Esophagus muscularis mucosa (tissue), 4 donors: ENCODE measurements around the gene SLC25A29. TPM values are rescaled to one million over a fixed set of nuclear protein-coding genes. Genes with fewer than 3 reads are reported as not detected.

Experiments used
- DNase-seq: peaks from one replicate; pipeline ENCODE4 v3.0.0-alpha.2; 2017; ENCODE audit errors: extremely low spot score
- H3K27ac ChIP-seq, 4 donors: fragments of 200-600 bp; sonication (generic); replicated peaks in 1 of 4; 1 replicate in 3 of 4; 2 replicates in 1 of 4; pipeline ENCODE4 v1.5.1; 2016 to 2019; ENCODE audit warnings: mild to moderate bottlenecking in 1 of 4
- H3K27me3 ChIP-seq, 4 donors: fragments of 200-600 bp; sonication (generic); one replicate each; pipeline versions ENCODE4 v1.5.1 to v1.6.0; 2016 to 2019
- H3K36me3 ChIP-seq, 4 donors: fragments of 200-600 bp; sonication (generic); one replicate each; pipeline ENCODE4 v1.5.1; 2016 to 2019
- H3K4me1 ChIP-seq, 4 donors: fragments of 200-600 bp; sonication (generic); one replicate each; pipeline ENCODE4 v1.5.1; 2016 to 2019
- H3K4me3 ChIP-seq, 4 donors: fragments of 200-600 bp; sonication (generic); 1 replicate in 2 of 4; 2 replicates in 2 of 4; pipeline ENCODE4 v1.5.1; 2016 to 2019; ENCODE audit warnings: mild to moderate bottlenecking in 4 of 4, moderate library complexity in 1 of 4
- H3K9me3 ChIP-seq, 4 donors: fragments of 200-600 bp; sonication (generic); 1 replicate in 3 of 4; 2 replicates in 1 of 4; pipeline ENCODE4 v1.5.1; 2016 to 2019
- CTCF ChIP-seq, 3 experiments: fragments of 200-600 bp in 2 of 3; fragments of 450-650 bp in 1 of 3; sonication (generic) in 2 of 3; IDR thresholded peaks; one replicate each; pipeline ENCODE4 v1.5.1; 2017 to 2019; ENCODE audit warnings: antibody characterized with exemption in 3 of 3, mild to moderate bottlenecking in 2 of 3, moderate library complexity in 1 of 3
- EP300 ChIP-seq: sonication (generic); formaldehyde crosslinking; IDR thresholded peaks from one replicate; pipeline ENCODE4 v1.6.1; 2017; ENCODE audit warnings: antibody characterized with exemption
- POLR2A ChIP-seq: fragments of 450-650 bp; IDR thresholded peaks from one replicate; pipeline ENCODE4 v1.6.1; 2017; ENCODE audit warnings: antibody characterized with exemption, moderate library complexity, mild to moderate bottlenecking, low read depth
- POLR2AphosphoS5 ChIP-seq, 2 donors: sonication (generic); formaldehyde crosslinking; IDR thresholded peaks; one replicate each; pipeline ENCODE4 v1.6.1; 2017; ENCODE audit warnings: antibody characterized with exemption in 2 of 2
- WGBS: methylation state at CpG from one replicate; pipeline ENCODE4 v1.1.5; 2018; 5-methylcytosine and 5-hydroxymethylcytosine counted together
- intact Hi-C: fragments of 100-400 bp; cut with DNase I; formaldehyde crosslinking; loops from one replicate; pipeline ENCODE4 v1.15.1; 2023
- total RNA-seq, 4 donors: library from RNA; depleted of rRNA; stranded (reverse); fragments of >200 nt; gene quantifications; one replicate each; pipeline versions ENCODE4 v1.1.0 to v1.2.1, GENCODE V29; 2016

SLC25A29 gene
- total RNA-seq, 4 donors from 2014 or later = 37.4 to 63.0 (median 49.2) TPM

GRCh38 chr14:100256339-100256895 lies 49.8 kb downstream of the SLC25A29 start:
- Histone ChIP-seq H3K27me3 (no peaks in the 10 kb centered on the region), H3K4me3 (no peak overlapping the region), H3K4me1 (peaks cover 24 to 77% (median 73%) of the 10 kb centered on the region in 4 donors), H3K36me3 (no peaks in the 10 kb centered on the region), H3K27ac (no peak overlapping the region), H3K9me3 (no peaks in the 10 kb centered on the region)
- intact Hi-C loops = no loop called here
- no peak for DNase-seq
- WGBS = 91% methylated on average over 3 of the region's 3 CpGs
- no peak for TF ChIP-seq POLR2AphosphoS5 (IDR thresholded peaks at IDR 0.05)
- TF ChIP-seq EP300 = no peak
- TF ChIP-seq POLR2A = no peak
- no peak for TF ChIP-seq CTCF (IDR thresholded peaks at IDR 0.05)

GRCh38 chr14:100252684-100253083 lies 53.6 kb downstream of the SLC25A29 start:
- no peak overlapping the region for H3K4me3 ChIP-seq
- peaks cover 34 to 77% (median 74%) of the 10 kb centered on the region in 4 donors for H3K4me1 ChIP-seq
- intact Hi-C loops = no loop called here
- no peak for TF ChIP-seq EP300
- no peak for TF ChIP-seq POLR2AphosphoS5 (IDR thresholded peaks at IDR 0.05)
- no peak for TF ChIP-seq CTCF (IDR thresholded peaks at IDR 0.05)
- TF ChIP-seq POLR2A = no peak
- H3K27me3 ChIP-seq = no peaks in the 10 kb centered on the region
- no peaks in the 10 kb centered on the region for H3K9me3 ChIP-seq
- no peak overlapping the region for H3K27ac ChIP-seq
- DNase-seq = no peak
- no peaks in the 10 kb centered on the region for H3K36me3 ChIP-seq

- Histone ChIP-seq H3K27ac (no peak overlapping the region), H3K9me3 (no peaks in the 10 kb centered on the region), H3K36me3 (no peaks in the 10 kb centered on the region), H3K4me1 (peaks cover 46 to 85% (median 80%) of the 10 kb centered on the region in 4 donors), H3K27me3 (no peaks in the 10 kb centered on the region), H3K4me3 (no peak overlapping the region)
- DNase-seq = no peak
- 83% methylated on average over 2 of the region's 2 CpGs for WGBS
- TF ChIP-seq CTCF (IDR thresholded peaks at IDR 0.05) (no peak), POLR2AphosphoS5 (IDR thresholded peaks at IDR 0.05) (no peak), EP300 (no peak), POLR2A (no peak)
- intact Hi-C loops = no loop called here
These were observed 55.3 kb downstream of the SLC25A29 start for GRCh38 chr14:100250732-100251465.

GRCh38 chr14:100246809-100247428 lies 59.3 kb downstream of the SLC25A29 start:
- H3K9me3 ChIP-seq = no peaks in the 10 kb centered on the region
- H3K4me1 ChIP-seq = peaks cover 67 to 98% (median 88%) of the 10 kb centered on the region in 4 donors
- no peak for DNase-seq
- H3K27ac ChIP-seq = peak overlapping the region in 3 of 4 donors; percentile 14 to 22 (median 18)
- H3K27me3 ChIP-seq = no peaks in the 10 kb centered on the region
- WGBS = 23% methylated on average over 3 of the region's 3 CpGs
- H3K4me3 ChIP-seq = no peak overlapping the region
- no peaks in the 10 kb centered on the region for H3K36me3 ChIP-seq
- intact Hi-C loops = no loop called here
- TF ChIP-seq POLR2AphosphoS5 (IDR thresholded peaks at IDR 0.05) (no peak), EP300 (no peak), POLR2A (no peak), CTCF (IDR thresholded peaks at IDR 0.05) (peak; percentile 50 to 63 (median 52))
